Measurements from ENCODE around the gene COL25A1. TPM values are rescaled to one million over a fixed set of nuclear protein-coding genes. Genes with fewer than 3 reads are reported as not detected.
"Not testable (repeated sequence)": the region's sequence is repeated elsewhere in the genome, so short reads cannot be mapped to it uniquely, and the experiment has no call there.

The COL25A1 gene
- total and polyA plus RNA-seq, 11 donors: 0.19 to 1.8 (median 0.50) TPM

DNA sequence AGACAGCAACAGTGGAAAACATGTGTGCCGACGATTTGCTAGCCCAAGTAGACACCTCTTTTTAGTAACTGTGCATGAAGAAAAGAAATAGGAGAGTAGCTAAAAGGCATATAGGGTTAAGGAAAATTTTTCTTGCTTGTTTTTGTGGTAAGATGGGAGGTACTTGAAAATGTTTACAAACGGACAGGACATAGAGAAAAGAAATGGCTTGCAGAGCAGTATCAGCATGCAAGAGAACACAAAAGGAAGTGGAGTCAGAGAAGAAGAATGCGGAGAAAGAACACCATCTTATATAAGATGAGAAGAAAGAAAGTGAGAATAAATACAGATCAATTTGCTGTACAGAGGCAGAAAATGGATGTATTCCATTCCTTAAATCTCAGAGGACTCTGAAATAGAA, 275.9 kb downstream of the COL25A1 start:
- Histone ChIP-seq H3K27ac (no peak overlapping the region), H3K4me3 (no peak overlapping the region), H3K9me3 (peaks cover 0 to 13% (median 1%) of the 10 kb centered on the region in 12 donors), H3K27me3 (no peaks in the 10 kb centered on the region), H3K4me1 (no peaks in the 10 kb centered on the region), H3K36me3 (no peaks in the 10 kb centered on the region)
- DNase-seq (no peak), ATAC-seq (no peak)
- WGBS, 4 donors: 80 to 85% (median 81%) methylated on average over 4 of the region's 4 CpGs
- intact Hi-C loops (cut with DNase I): no loop called here
- TF ChIP-seq, protein P1, sequence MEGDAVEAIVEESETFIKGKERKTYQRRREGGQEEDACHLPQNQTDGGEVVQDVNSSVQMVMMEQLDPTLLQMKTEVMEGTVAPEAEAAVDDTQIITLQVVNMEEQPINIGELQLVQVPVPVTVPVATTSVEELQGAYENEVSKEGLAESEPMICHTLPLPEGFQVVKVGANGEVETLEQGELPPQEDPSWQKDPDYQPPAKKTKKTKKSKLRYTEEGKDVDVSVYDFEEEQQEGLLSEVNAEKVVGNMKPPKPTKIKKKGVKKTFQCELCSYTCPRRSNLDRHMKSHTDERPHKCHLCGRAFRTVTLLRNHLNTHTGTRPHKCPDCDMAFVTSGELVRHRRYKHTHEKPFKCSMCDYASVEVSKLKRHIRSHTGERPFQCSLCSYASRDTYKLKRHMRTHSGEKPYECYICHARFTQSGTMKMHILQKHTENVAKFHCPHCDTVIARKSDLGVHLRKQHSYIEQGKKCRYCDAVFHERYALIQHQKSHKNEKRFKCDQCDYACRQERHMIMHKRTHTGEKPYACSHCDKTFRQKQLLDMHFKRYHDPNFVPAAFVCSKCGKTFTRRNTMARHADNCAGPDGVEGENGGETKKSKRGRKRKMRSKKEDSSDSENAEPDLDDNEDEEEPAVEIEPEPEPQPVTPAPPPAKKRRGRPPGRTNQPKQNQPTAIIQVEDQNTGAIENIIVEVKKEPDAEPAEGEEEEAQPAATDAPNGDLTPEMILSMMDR (IDR thresholded peaks at IDR 0.05): no peak
- no peak for TF ChIP-seq POLR2A (IDR thresholded peaks at IDR 0.05)

DNA sequence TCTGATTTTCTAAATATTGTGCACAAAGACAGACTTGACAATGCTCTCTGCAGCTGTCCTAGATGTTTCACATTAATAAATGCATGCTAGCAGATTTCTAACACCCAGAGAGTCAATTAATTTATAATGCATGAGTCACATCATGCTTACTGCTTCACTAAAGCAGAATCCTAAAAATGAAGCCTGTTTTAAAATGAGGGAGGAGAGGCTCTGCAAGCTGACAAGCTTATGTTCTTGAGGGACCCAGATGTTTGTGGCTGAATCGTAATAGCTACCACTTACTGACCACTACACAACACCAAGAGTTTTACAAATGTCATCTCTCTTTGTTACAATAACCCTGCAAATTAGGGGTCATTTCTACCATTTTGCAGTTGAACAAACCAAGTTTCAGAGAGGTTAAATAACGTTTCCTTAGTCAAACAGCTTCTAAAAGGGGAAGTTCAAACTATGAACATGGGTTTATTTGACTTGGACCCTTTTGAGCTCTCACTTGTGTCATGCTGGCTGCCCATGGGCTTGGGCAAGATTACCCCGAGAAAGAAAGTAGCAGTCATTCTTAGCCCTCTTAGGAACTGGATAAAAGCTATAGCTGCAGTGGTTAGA, 276.9 kb downstream of the COL25A1 start:
- TF ChIP-seq, protein P1 (IDR thresholded peaks at IDR 0.05): no peak
- no peak for TF ChIP-seq POLR2A (IDR thresholded peaks at IDR 0.05)
- intact Hi-C loops (cut with DNase I): no loop called here
- 66 to 83% (median 80%) methylated on average over 3 of the region's 3 CpGs for WGBS, 4 donors
- DNase-seq: no peak
- Histone ChIP-seq H3K4me1 (no peaks in the 10 kb centered on the region), H3K9me3 (peaks cover 0 to 22% (median 4%) of the 10 kb centered on the region in 12 donors), H3K4me3 (no peak overlapping the region), H3K27me3 (no peaks in the 10 kb centered on the region), H3K36me3 (no peaks in the 10 kb centered on the region), H3K27ac (no peak overlapping the region)
- no peak for ATAC-seq

DNA sequence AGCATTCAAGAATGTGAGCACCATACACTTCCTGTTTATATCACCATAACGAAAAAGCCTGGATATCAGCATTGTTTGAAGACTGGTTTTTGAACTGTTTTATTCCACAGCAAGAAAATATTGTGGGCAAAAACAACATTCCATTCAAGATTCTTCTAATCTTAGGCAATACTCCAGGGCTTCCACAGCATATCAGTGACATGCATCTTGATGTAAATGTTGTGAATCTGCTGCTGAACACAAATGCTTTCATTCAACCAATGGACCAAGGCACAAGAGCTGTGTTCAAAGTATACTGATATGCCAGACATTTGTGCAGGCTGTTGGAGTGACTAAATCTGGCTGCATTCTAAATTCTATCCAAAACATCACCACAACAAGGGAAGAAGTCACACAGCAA, 279.5 kb downstream of the COL25A1 start:
- Histone ChIP-seq H3K36me3 (no peaks in the 10 kb centered on the region), H3K27ac (no peak overlapping the region), H3K4me1 (no peaks in the 10 kb centered on the region), H3K4me3 (no peak overlapping the region), H3K27me3 (no peaks in the 10 kb centered on the region), H3K9me3 (peaks cover 0 to 24% (median 4%) of the 10 kb centered on the region in 12 donors)
- TF ChIP-seq, protein P1 (IDR thresholded peaks at IDR 0.05): no peak
- no peak for TF ChIP-seq POLR2A (IDR thresholded peaks at IDR 0.05)
- intact Hi-C loops (cut with DNase I): no loop called here
- no peak for ATAC-seq
- WGBS, 4 donors: 38 to 62% (median 55%) methylated on average over 1 of the region's 1 CpG
- DNase-seq: no peak

DNA sequence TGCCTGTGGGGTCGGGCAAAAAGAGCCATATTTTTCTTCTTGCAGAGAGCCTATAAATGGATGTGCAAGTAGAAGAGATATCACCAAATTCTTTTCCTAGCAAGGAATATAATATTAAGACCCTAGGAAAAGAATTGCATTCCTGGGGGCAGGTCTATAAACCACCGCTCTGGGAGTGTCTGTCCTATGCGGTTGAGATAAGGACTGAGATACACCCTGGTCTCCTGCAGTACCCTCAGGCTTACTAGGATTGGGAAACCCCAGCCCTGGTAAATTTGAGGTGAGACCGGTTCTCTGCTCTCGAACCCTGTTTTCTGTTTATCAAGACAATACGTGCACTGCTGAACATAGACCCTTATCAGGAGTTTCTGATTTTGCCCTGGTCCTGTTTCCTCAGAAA, 280.8 kb downstream of the COL25A1 start:
- H3K27ac ChIP-seq; H3K4me3 ChIP-seq; H3K4me1 ChIP-seq; H3K36me3 ChIP-seq; ATAC-seq; DNase-seq; intact Hi-C loops (cut with DNase I); H3K27me3 ChIP-seq: not testable (repeated sequence)
- whole genome bisulfite sequencing, 4 donors: 96 to 98% (median 97%) methylated on average over 6 of the region's 6 CpGs
- H3K9me3 ChIP-seq: peaks cover 0 to 24% (median 4%) of the 10 kb centered on the region in 12 donors

DNA sequence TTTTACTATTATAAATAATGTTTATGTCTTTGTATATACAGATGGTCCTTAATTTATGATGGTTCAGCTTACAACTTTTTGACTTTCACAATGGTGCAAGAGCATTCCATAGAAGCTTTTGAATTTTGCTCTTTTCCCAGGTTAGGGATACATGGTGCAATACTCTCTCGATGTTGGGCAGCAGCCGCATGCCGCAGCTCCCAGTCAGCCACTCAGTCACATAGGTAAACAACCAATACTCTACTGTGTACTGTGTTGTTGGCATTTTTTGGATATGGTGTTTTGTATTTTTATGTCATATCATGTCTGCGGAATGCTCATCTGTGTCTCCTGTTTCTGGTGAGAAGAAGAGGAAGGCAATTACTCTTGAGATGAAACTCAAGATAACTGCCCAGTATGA, 281.6 kb downstream of the COL25A1 start:
- Histone ChIP-seq H3K36me3 (no peaks in the 10 kb centered on the region), H3K9me3 (peaks cover 0 to 24% (median 4%) of the 10 kb centered on the region in 12 donors), H3K27ac (no peak overlapping the region), H3K4me3 (no peak overlapping the region), H3K4me1 (no peaks in the 10 kb centered on the region), H3K27me3 (no peaks in the 10 kb centered on the region)
- TF ChIP-seq POLR2A (IDR thresholded peaks at IDR 0.05): no peak
- TF ChIP-seq, protein P1 (IDR thresholded peaks at IDR 0.05): no peak
- ATAC-seq (no peak), DNase-seq (no peak)
- WGBS, 4 donors: 96 to 98% (median 97%) methylated on average over 4 of the region's 4 CpGs
- intact Hi-C loops (cut with DNase I): no loop called here

Measured in heart left ventricle (tissue), 16 donors.